Nephron progenitor cell (in vitro differentiated cells): ENCODE measurements around the gene HASPIN.

ENCODE experiments used
- DNase-seq: peaks from one replicate; pipeline ENCODE4 v3.0.0; 2021
- H3K27ac Mint-ChIP-seq: 2 replicates; pipeline ENCODE4 v1.8.0; 2021; ENCODE audit warnings: mild to moderate bottlenecking, moderate library complexity, mixed read lengths
- H3K27me3 Mint-ChIP-seq: 2 replicates; pipeline ENCODE4 v1.8.0; 2021; ENCODE audit warnings: mild to moderate bottlenecking, low read depth, mixed read lengths; ENCODE audit not compliant: poor library complexity
- H3K36me3 Mint-ChIP-seq: 2 replicates; pipeline ENCODE4 v1.8.0; 2021; ENCODE audit warnings: low read depth, mixed read lengths
- H3K4me1 Mint-ChIP-seq: 2 replicates; pipeline ENCODE4 v1.8.0; 2021; ENCODE audit warnings: mixed read lengths
- H3K4me3 Mint-ChIP-seq: 2 replicates; pipeline ENCODE4 v1.8.0; 2021; ENCODE audit warnings: mild to moderate bottlenecking, moderate library complexity, mixed read lengths
- H3K9me3 Mint-ChIP-seq: 2 replicates; pipeline ENCODE4 v1.8.0; 2021; ENCODE audit warnings: mild to moderate bottlenecking, moderate library complexity, mixed read lengths
- CTCF ChIP-seq: fragments of 200-600 bp; sonication (generic); IDR thresholded peaks from 2 replicates; pipeline ENCODE4 v1.5.0; 2021; ENCODE audit warnings: antibody characterized with exemption

HASPIN gene

GRCh38 chr17:3712811-3713463, 10.8 kb upstream of the HASPIN start:
- H3K4me3 Mint-ChIP-seq, result no peak overlapping the region

DNA sequence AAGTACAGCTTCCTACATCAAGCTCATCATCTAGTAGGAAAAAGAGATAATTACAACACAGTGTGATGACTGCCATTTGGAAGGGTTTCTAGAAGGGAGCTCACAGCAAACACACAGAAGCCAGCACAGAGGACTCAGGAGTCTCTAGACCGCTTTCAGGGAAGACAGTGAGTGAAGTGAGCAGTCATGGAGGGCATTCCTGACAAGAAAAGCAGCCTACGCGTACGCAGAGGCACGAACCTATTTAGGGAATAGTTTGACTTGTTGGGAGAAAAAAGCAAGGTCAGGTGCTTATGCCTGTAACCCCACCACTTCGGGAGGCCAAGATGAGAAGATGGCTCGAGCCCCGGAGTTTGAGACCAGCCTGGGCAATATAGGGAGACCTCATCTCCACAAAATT, 8.4 kb upstream of the HASPIN start:
- TF ChIP-seq CTCF, result no peak
- no peak for DNase-seq
- Mint-ChIP-seq H3K4me1 (no peaks in the 10 kb centered on the region), H3K27me3 (no peaks in the 10 kb centered on the region), H3K36me3 (peaks cover 40% of the 10 kb centered on the region), H3K9me3 (no peaks in the 10 kb centered on the region), H3K4me3 (no peak overlapping the region), H3K27ac (no peak overlapping the region)

More at GRCh38 chr17:3712811-3713463, 10.8 kb upstream of the HASPIN start:
- Mint-ChIP-seq H3K27ac (no peak overlapping the region), H3K4me1 (no peaks in the 10 kb centered on the region), H3K27me3 (no peaks in the 10 kb centered on the region), H3K9me3 (no peaks in the 10 kb centered on the region), H3K36me3 (peaks cover 34% of the 10 kb centered on the region)
- no peak for DNase-seq
- TF ChIP-seq CTCF, result no peak

- H3K36me3 Mint-ChIP-seq, result peaks cover 31% of the 10 kb centered on the region
- no peak for TF ChIP-seq CTCF
- DNase-seq, result no peak
- no peak overlapping the region for H3K4me3 Mint-ChIP-seq
- H3K9me3 Mint-ChIP-seq, result no peaks in the 10 kb centered on the region
- H3K27me3 Mint-ChIP-seq, result no peaks in the 10 kb centered on the region
- H3K4me1 Mint-ChIP-seq, result peaks cover 11% of the 10 kb centered on the region
- peak overlapping the region; percentile 76 for H3K27ac Mint-ChIP-seq
These were observed 5.5 kb upstream of the HASPIN start for GRCh38 chr17:3718201-3718600.

DNA sequence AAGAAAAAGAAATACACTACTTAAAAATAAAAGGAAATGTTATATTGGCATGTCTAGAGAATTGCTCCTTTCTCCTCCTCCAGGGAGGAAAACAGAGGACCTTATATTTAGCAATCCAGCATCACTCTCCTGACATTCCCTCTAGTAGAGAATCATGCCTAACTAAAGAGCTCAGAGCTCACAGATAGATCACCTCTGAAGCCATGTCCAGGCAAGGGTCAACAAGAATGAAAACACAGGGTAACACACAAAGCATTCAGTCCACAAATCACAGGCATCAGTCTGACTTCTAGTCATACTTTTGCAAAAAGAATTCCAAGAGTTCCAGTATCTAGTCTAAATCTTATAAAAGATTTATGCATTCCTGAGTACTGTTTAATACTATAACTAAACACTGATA, 4.4 kb upstream of the HASPIN start:
- Mint-ChIP-seq H3K4me1 (peaks cover 12% of the 10 kb centered on the region), H3K4me3 (no peak overlapping the region), H3K36me3 (peaks cover 31% of the 10 kb centered on the region), H3K27me3 (no peaks in the 10 kb centered on the region), H3K27ac (no peak overlapping the region), H3K9me3 (no peaks in the 10 kb centered on the region)
- DNase-seq, result no peak
- TF ChIP-seq CTCF, result no peak

- Mint-ChIP-seq H3K4me3 (peak overlapping the region; percentile 85), H3K4me1 (peaks cover 31% of the 10 kb centered on the region), H3K27me3 (no peaks in the 10 kb centered on the region), H3K36me3 (peaks cover 37% of the 10 kb centered on the region), H3K9me3 (no peaks in the 10 kb centered on the region), H3K27ac (no peak overlapping the region)
- no peak for TF ChIP-seq CTCF
- no peak for DNase-seq
These were observed 987 bp upstream of the HASPIN start for GRCh38 chr17:3722716-3723115.

GRCh38 chr17:3723188-3723555, 531 bp upstream of the HASPIN start:
- peak overlapping the region; percentile 85 for H3K4me3 Mint-ChIP-seq

More at GRCh38 chr17:3723188-3723555, 531 bp upstream of the HASPIN start:
- Mint-ChIP-seq H3K4me1 (peaks cover 31% of the 10 kb centered on the region), H3K27me3 (no peaks in the 10 kb centered on the region), H3K27ac (no peak overlapping the region), H3K9me3 (no peaks in the 10 kb centered on the region), H3K36me3 (peaks cover 39% of the 10 kb centered on the region)
- no peak for TF ChIP-seq CTCF
- DNase-seq, result no peak
